ENCODE measurements around the gene PAMR1.

GRCh38 chr11:35558513-35558912 lies 33.1 kb upstream of the PAMR1 start:
- TF ChIP-seq POLR2A (IDR thresholded peaks at IDR 0.05), result no peak
- TF ChIP-seq, protein P1, sequence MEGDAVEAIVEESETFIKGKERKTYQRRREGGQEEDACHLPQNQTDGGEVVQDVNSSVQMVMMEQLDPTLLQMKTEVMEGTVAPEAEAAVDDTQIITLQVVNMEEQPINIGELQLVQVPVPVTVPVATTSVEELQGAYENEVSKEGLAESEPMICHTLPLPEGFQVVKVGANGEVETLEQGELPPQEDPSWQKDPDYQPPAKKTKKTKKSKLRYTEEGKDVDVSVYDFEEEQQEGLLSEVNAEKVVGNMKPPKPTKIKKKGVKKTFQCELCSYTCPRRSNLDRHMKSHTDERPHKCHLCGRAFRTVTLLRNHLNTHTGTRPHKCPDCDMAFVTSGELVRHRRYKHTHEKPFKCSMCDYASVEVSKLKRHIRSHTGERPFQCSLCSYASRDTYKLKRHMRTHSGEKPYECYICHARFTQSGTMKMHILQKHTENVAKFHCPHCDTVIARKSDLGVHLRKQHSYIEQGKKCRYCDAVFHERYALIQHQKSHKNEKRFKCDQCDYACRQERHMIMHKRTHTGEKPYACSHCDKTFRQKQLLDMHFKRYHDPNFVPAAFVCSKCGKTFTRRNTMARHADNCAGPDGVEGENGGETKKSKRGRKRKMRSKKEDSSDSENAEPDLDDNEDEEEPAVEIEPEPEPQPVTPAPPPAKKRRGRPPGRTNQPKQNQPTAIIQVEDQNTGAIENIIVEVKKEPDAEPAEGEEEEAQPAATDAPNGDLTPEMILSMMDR (IDR thresholded peaks at IDR 0.05), result no peak
